B cell (primary cell): ENCODE data around the gene APP.

Source experiments
- EZH2 ChIP-seq: IDR thresholded peaks from 2 replicates; pipeline ENCODE4 v1.6.1; 2012; ENCODE audit warnings: borderline replicate concordance, low read depth, mild to moderate bottlenecking, moderate library complexity, low read length; ENCODE audit not compliant: insufficient read depth, poor library complexity, severe bottlenecking
- TF ChIP-seq, protein P1 (sequence below): fragments of 200-600 bp; IDR thresholded peaks from one replicate; pipeline ENCODE4 v1.8.0; 2022; ENCODE audit warnings: antibody characterized with exemption, mild to moderate bottlenecking

DNA sequence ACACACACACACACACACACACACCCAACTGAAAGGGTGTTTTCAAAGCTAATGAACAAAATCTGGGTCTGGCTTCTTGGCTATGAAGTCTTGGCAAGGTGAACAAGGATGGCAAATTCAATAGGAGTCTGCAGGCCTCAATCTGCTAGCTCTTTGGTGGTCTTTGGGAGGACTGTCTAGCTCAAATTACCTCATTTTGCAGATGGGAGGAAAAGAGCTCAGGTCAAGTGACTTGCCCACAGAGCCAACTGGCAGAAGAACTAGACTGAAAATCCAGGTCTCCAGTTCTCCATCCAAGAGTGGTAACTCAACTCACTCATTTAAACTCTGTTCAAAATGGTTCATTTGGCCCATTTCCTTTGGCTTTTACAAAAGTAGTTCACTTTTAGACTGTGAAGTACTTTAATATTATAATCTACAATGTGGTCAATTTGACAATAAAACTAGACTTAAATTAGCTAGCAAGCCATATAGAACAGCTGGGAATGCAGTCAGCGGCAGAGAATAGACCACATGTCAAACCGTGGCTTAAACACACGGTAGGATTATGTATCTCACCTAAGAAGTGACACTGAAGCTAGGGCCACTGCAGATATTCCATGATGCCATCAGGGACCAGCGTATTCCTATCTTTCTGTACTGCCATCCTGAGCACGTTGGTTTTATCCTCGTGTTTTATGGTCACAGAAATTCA, 112.9 kb downstream of the APP start:
- TF ChIP-seq, protein P1, sequence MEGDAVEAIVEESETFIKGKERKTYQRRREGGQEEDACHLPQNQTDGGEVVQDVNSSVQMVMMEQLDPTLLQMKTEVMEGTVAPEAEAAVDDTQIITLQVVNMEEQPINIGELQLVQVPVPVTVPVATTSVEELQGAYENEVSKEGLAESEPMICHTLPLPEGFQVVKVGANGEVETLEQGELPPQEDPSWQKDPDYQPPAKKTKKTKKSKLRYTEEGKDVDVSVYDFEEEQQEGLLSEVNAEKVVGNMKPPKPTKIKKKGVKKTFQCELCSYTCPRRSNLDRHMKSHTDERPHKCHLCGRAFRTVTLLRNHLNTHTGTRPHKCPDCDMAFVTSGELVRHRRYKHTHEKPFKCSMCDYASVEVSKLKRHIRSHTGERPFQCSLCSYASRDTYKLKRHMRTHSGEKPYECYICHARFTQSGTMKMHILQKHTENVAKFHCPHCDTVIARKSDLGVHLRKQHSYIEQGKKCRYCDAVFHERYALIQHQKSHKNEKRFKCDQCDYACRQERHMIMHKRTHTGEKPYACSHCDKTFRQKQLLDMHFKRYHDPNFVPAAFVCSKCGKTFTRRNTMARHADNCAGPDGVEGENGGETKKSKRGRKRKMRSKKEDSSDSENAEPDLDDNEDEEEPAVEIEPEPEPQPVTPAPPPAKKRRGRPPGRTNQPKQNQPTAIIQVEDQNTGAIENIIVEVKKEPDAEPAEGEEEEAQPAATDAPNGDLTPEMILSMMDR: no peak
- no peak for TF ChIP-seq EZH2
